B cell (primary cell): ENCODE measurements around the gene EXOC3L2. TPM values are rescaled to one million over a fixed set of nuclear protein-coding genes. Genes with fewer than 3 reads are reported as not detected.

Source experiments
- ATAC-seq: fragments of 200-7000 bp; cut with Tn5 transposase; one replicate; pipeline ENCODE4 v1.10.0; 2021; ENCODE audit warnings: low read depth, mild to moderate bottlenecking, moderate number of reproducible peaks, moderate library complexity
- CTCF ChIA-PET: fragments of 350-600 bp; sonication (Branson Sonifier 250); formaldehyde crosslinking; loops from one replicate; lab custom pipeline; 2021; ENCODE audit warnings: antibody characterized with exemption, inconsistent platforms; lab: Charles Lee
- POLR2A ChIA-PET: fragments of 350-600 bp; sonication (Branson Sonifier 250); formaldehyde crosslinking; loops from one replicate; lab custom pipeline; 2021; ENCODE audit warnings: antibody characterized with exemption; lab: Charles Lee
- DNase-seq: peaks from one replicate; pipeline ENCODE4 v3.0.0; 2013
- H2AFZ ChIP-seq: 2 replicates; pipeline ENCODE4 v1.6.1; 2012; ENCODE audit warnings: mild to moderate bottlenecking, low read depth, low read length; ENCODE audit not compliant: insufficient read depth, poor library complexity, severe bottlenecking
- H3K27ac ChIP-seq, 2 donors: 1 replicate in 1 of 2; 2 replicates in 1 of 2; pipeline ENCODE4 v1.5.1; 2012 to 2013; ENCODE audit warnings: low read length in 2 of 2, mild to moderate bottlenecking in 2 of 2, moderate library complexity in 1 of 2
- H3K27me3 ChIP-seq, 4 experiments: fragments of 200-600 bp in 1 of 4; sonication (generic) in 1 of 4; replicated peaks in 1 of 4; 1 replicate in 2 of 4; 2 replicates in 2 of 4; pipeline versions ENCODE4 v1.6.1 to v1.7.0; 2013 to 2016; ENCODE audit warnings: low read length in 3 of 4, mild to moderate bottlenecking in 2 of 4, mixed read lengths in 1 of 4, moderate library complexity in 1 of 4; ENCODE audit not compliant: insufficient read depth in 4 of 4, control insufficient read depth in 3 of 4; ENCODE audit errors: control extremely low read depth in 1 of 4
- H3K36me3 ChIP-seq, 2 experiments: replicated peaks in 1 of 2; 1 replicate in 1 of 2; 2 replicates in 1 of 2; pipeline versions ENCODE4 v1.6.1 to v1.7.1; 2013; ENCODE audit warnings: low read length in 1 of 2; ENCODE audit not compliant: insufficient read depth in 2 of 2, control insufficient read depth in 1 of 2; ENCODE audit errors: control extremely low read depth in 1 of 2, extremely low read depth in 1 of 2
- H3K4me1 ChIP-seq, 2 donors: fragments of 200-600 bp in 1 of 2; sonication (generic) in 1 of 2; 1 replicate in 1 of 2; 2 replicates in 1 of 2; pipeline versions ENCODE4 v1.5.1 to v1.6.1; 2013 to 2017; ENCODE audit warnings: low read length in 2 of 2; ENCODE audit not compliant: control insufficient read depth in 2 of 2, insufficient read depth in 2 of 2
- H3K4me2 ChIP-seq: replicated peaks from 2 replicates; pipeline ENCODE3; 2012; ENCODE audit warnings: mild to moderate bottlenecking, low read depth, low read length; ENCODE audit not compliant: poor library complexity, severe bottlenecking
- H3K4me3 ChIP-seq, 5 experiments: fragments of 200-600 bp in 1 of 5; sonication (generic) in 1 of 5; 1 replicate in 3 of 5; 2 replicates in 2 of 5; pipeline versions ENCODE4 v1.5.1 to v1.7.0; 2011 to 2016; ENCODE audit warnings: low read length in 4 of 5, mild to moderate bottlenecking in 4 of 5, low read depth in 2 of 5, control low read depth in 1 of 5, moderate library complexity in 1 of 5; ENCODE audit not compliant: insufficient read depth in 1 of 5; ENCODE audit errors: control extremely low read depth in 1 of 5, extremely low read depth in 1 of 5
- H3K79me2 ChIP-seq: fragments of 200-600 bp; sonication (generic); one replicate; pipeline ENCODE4 v1.6.0; 2016; ENCODE audit warnings: low read length; ENCODE audit not compliant: control insufficient read depth, insufficient read depth
- H3K9ac ChIP-seq: fragments of 200-600 bp; sonication (generic); 2 replicates; pipeline ENCODE4 v1.6.1; 2017; ENCODE audit warnings: mild to moderate bottlenecking, low read length, moderate library complexity
- H3K9me3 ChIP-seq, 3 donors: one replicate each; pipeline versions ENCODE4 v1.6.1 to v1.7.1; 2013; ENCODE audit warnings: low read length in 2 of 3; ENCODE audit not compliant: control insufficient read depth in 2 of 3, insufficient read depth in 1 of 3; ENCODE audit errors: control extremely low read depth in 1 of 3
- H4K20me1 ChIP-seq: 2 replicates; pipeline ENCODE4 v1.6.0; 2012; ENCODE audit warnings: mild to moderate bottlenecking, low read length; ENCODE audit not compliant: insufficient read depth, control insufficient read depth, poor library complexity, severe bottlenecking
- H3K27ac Mint-ChIP-seq: one replicate; pipeline ENCODE4 v1.8.0; 2021; ENCODE audit warnings: mixed read lengths
- H3K27me3 Mint-ChIP-seq: one replicate; pipeline ENCODE4 v1.8.0; 2021; ENCODE audit warnings: mixed read lengths
- H3K4me1 Mint-ChIP-seq: one replicate; pipeline ENCODE4 v1.8.0; 2021; ENCODE audit warnings: mixed read lengths
- H3K4me3 Mint-ChIP-seq: one replicate; pipeline ENCODE4 v1.8.0; 2021; ENCODE audit warnings: mixed read lengths
- H3K9me3 Mint-ChIP-seq: one replicate; pipeline ENCODE4 v1.8.0; 2022; ENCODE audit warnings: mixed read lengths; ENCODE audit not compliant: insufficient read depth
- EZH2 ChIP-seq: IDR thresholded peaks from 2 replicates; pipeline ENCODE4 v1.6.1; 2012; ENCODE audit warnings: borderline replicate concordance, low read depth, mild to moderate bottlenecking, moderate library complexity, low read length; ENCODE audit not compliant: insufficient read depth, poor library complexity, severe bottlenecking
- WGBS: methylation state at CpG from one replicate; pipeline ENCODE4 v1.1.5; 2013; ENCODE audit warnings: missing lambda C conversion rate; ENCODE audit not compliant: insufficient coverage; 5-methylcytosine and 5-hydroxymethylcytosine counted together
- intact Hi-C: fragments of 100-400 bp; cut with micrococcal nuclease; formaldehyde crosslinking; loops from one replicate; pipeline ENCODE4 v1.10.0; 2022
- polyA plus RNA-seq: library from polyadenylated mRNA; depleted of rRNA; stranded (reverse); fragments of >200 nt; gene quantifications from 2 replicates; pipeline ENCODE4 v1.2.3, GENCODE V29; 2012
- total RNA-seq, 2 donors: library from RNA; stranded (reverse); fragments of 120-200 nt in 1 of 2; gene quantifications; 1 replicate in 1 of 2; 2 replicates in 1 of 2; pipeline versions ENCODE4 v1.2.3 to v1.2.4, GENCODE V29; 2013 to 2022
- TF ChIP-seq, protein P1 (sequence below): fragments of 200-600 bp; IDR thresholded peaks from one replicate; pipeline ENCODE4 v1.8.0; 2022; ENCODE audit warnings: antibody characterized with exemption, mild to moderate bottlenecking

EXOC3L2 gene
- total and polyA plus RNA-seq, 2 donors (not counting 1 experiment from before 2014, with no cell fraction given) = not detected

DNA sequence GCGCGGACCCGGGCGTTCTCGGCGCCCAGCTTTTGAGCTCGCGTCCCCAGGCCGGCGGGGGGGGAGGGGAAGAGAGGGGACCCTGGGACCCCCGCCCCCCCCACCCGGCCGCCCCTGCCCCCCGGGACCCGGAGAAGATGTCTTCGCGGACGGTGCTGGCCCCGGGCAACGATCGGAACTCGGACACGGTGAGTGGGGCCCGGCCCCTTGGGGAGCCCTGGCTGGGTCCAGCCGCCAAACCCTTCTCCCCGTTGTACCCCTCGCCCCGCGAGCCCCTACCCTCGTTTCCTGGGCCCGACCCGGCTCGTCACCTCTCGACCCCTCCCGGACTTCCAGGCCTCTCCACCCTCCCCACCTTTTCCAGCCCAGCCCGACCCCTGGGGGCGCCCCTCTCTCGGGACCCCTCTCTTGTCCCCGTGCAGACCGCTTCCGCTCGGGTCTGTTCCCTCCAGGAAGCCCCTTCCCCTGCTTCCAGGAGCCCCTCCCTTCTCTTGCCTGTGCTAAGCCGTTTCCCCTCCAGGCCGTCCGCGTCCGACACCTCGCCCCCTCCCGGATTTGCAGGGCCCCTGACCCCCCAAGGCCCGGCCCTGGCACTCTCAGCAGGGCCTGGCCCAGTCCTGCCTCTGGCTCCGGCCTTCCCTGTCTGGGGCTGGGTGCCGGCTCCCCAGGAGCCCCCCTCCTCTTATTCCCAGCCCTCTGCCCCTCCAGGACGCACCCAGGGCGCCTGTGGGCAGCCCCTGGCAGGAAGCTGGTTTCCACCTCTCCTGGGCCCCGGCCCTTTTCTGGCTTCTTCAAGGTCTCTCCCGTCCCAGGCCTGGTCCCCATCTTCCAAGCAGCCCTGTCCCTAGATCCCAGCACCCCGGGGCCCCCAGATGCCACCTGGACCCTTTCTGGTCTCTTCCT is 6.5 kb upstream of the EXOC3L2 start:
- Histone ChIP-seq H3K4me3 (peak overlapping the region in 4 of 5 experiments; percentile 52 to 74 (median 67)), H3K27ac (peak overlapping the region in 1 of 2 donors; percentile 65), H3K4me2 (peak overlapping the region; percentile 100), H3K9ac (peak overlapping the region; percentile 78), H3K27me3 (no peaks in the 10 kb centered on the region), H3K9me3 (no peaks in the 10 kb centered on the region), H3K4me1 (peaks cover 25 to 40% of the 10 kb centered on the region in 2 donors), H3K79me2 (peaks cover 50% of the 10 kb centered on the region), H3K36me3 (no peaks in the 10 kb centered on the region), H4K20me1 (peaks cover 43% of the 10 kb centered on the region), H2AFZ (peak overlapping the region; percentile 100)
- peak; percentile 42 for DNase-seq
- peak overlapping the region; percentile 61 for H3K27ac Mint-ChIP-seq
- peaks cover 38% of the 10 kb centered on the region for H3K4me1 Mint-ChIP-seq
- H3K27me3 Mint-ChIP-seq = no peaks in the 10 kb centered on the region
- H3K9me3 Mint-ChIP-seq = no peaks in the 10 kb centered on the region
- intact Hi-C loops = no loop called here
- ChIA-PET CTCF (no interaction called here), POLR2A (interaction anchor here (0.6 kb wide), 1 partner anchor 9 kb away, joined by 4 read pairs; no protein-coding TSS in a partner anchor)
- WGBS = 2% methylated on average over 35 of the region's 57 CpGs
- peak; percentile 9 for ATAC-seq
- peak overlapping the region; percentile 78 for H3K4me3 Mint-ChIP-seq
- TF ChIP-seq, protein P1, sequence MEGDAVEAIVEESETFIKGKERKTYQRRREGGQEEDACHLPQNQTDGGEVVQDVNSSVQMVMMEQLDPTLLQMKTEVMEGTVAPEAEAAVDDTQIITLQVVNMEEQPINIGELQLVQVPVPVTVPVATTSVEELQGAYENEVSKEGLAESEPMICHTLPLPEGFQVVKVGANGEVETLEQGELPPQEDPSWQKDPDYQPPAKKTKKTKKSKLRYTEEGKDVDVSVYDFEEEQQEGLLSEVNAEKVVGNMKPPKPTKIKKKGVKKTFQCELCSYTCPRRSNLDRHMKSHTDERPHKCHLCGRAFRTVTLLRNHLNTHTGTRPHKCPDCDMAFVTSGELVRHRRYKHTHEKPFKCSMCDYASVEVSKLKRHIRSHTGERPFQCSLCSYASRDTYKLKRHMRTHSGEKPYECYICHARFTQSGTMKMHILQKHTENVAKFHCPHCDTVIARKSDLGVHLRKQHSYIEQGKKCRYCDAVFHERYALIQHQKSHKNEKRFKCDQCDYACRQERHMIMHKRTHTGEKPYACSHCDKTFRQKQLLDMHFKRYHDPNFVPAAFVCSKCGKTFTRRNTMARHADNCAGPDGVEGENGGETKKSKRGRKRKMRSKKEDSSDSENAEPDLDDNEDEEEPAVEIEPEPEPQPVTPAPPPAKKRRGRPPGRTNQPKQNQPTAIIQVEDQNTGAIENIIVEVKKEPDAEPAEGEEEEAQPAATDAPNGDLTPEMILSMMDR = no peak
- TF ChIP-seq EZH2 = no peak
